SH-SY5Y (cell line): Measurements from ENCODE around the gene IGFBP2.

ENCODE experiments used
- GATA2 ChIP-seq: IDR thresholded peaks from 2 replicates; pipeline ENCODE4 v1.6.1; 2011; ENCODE audit warnings: mild to moderate bottlenecking, low read depth, low read length
- GATA3 ChIP-seq: IDR thresholded peaks from 2 replicates; pipeline ENCODE4 v1.6.1; 2011; ENCODE audit warnings: low read depth, mild to moderate bottlenecking, low read length, moderate library complexity

The IGFBP2 gene

GRCh38 chr2:216690456-216690852 is 57.2 kb downstream of the IGFBP2 start:
- TF ChIP-seq GATA2 (no peak), GATA3 (no peak)

DNA sequence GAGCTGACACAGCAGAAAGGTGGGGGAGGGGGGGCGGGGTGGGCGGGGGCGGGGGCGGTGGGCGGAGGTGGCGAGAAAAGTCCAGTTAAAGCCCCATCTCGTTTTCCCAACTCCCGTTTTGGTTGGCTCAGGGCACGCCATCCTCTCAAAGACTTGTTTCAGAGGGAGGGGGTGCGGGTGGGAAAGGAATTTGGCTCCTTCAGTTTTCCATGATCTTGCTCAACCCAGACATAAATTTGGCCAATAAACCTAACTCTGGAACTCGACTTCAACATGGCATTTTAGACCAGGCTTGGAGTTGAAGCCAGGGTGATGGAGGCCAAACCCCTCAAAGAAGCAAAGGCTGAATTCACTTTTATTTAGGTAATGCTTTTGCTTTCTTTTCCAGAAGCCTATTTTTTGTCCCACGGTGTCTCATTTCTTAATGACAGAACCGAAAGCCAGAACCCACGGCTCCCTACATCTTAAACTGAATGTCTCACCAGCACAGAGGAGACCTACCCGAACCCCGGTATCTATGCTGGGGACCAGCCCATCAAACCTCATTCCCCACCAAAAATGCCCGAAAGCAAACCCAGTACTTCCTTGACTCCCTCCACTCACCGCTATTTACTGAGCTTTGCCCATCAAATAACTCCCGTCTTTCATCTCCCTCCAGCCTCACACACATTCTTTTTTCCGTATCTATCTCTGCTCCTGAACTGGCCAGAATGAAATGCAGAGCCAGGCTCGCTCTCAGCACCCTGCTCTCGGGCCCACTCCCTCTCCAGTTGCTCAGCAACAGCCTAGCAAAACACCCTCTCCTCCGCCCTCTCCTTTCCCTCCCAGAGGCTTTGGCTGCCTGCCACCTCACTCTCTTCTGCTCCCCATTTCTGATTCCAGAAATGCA is 57.9 kb downstream of the IGFBP2 start:
- no peak for TF ChIP-seq GATA2
- TF ChIP-seq GATA3: no peak

DNA sequence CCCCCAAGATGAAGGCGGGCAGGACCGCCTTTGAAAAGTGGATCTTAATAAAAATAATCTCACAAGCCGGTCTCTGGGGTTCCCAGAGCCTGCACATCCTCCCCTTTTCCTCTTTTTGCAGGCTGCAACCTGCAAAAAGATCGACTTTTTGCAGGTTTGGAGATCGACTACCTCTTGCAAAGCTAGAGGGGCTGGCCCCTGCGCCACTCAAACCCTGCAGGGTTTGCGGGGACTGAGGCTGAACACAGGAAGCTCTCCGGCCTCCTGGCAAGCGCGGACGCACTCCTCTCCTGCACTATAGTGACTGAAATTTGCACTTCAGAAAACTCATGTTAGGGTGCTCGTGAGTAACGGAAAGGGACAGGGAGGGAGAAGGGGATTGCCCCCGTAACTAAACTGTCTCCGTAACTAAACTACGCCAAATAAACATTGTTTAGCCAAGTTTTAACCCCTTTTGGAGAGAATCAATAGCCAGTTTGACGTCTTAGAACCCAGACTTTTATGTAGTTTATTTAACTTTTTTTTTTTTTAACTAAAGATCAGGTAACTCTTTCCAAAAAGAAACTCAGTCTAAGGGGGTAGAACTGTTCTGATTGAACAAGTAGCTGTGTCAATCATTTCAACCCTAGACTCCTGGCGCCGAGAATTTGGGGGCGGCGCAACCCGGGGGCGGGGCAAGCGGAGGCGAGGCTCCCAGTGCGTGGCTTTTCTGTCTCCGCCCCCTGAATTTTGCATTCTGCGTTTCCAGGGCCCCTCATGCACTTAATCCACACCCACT is 59.6 kb downstream of the IGFBP2 start:
- TF ChIP-seq GATA3 (no peak), GATA2 (no peak)

GRCh38 chr2:216693414-216694080 is 60.3 kb downstream of the IGFBP2 start:
- no peak for TF ChIP-seq GATA2
- no peak for TF ChIP-seq GATA3

DNA sequence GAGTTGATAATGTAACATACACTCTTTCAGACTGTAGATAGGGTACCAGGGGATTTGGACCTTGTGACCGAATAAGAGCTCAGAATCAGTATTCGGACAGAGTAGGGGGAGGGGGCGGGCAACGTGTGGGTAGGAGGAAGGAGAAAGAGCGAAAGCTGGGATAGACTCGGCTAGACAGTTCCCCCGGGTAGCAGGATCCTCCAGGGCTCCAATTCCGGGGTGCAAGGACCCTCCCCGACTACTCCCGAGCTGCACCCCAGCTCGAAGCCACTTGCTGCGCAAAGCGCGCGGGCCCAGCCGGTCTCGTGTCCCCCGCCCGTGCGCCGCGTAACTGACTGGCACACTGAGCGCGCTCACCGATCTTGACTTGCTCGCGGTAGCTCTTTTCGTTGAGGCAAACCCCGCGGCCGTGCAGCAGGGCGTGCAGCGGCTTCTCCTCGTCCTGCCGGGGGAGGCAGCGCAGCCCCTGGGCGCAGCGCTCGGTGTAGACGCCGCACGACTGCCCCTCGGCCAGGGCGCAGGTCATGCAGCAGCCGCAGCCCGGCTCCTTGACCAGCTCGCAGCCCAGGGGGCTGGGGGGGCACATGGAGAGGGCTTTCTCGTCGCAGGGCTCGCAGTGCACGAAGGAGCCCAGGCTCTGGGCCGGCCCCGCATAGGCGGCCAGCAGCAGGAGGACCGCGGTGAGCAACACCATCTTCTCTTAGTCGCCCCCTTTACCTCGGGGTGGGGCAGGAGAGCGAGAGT is 61.0 kb downstream of the IGFBP2 start:
- TF ChIP-seq GATA2 (no peak), GATA3 (no peak)

- no peak for TF ChIP-seq GATA3
- TF ChIP-seq GATA2: no peak
Measured at GRCh38 chr2:216694826-216695217, 61.6 kb downstream of the IGFBP2 start.

- TF ChIP-seq GATA2 (no peak), GATA3 (no peak)
Measured at GRCh38 chr2:216695401-216695821, 62.2 kb downstream of the IGFBP2 start, which contains the start of gene IGFBP5. TSS of gene IGFBP5 (minus strand) at chr2:216695549. CDS start at chr2:216694775, 774 bp downstream.

- TF ChIP-seq GATA2: no peak
- TF ChIP-seq GATA3: no peak
Measured at GRCh38 chr2:216696321-216696720, 63.1 kb downstream of the IGFBP2 start.

DNA sequence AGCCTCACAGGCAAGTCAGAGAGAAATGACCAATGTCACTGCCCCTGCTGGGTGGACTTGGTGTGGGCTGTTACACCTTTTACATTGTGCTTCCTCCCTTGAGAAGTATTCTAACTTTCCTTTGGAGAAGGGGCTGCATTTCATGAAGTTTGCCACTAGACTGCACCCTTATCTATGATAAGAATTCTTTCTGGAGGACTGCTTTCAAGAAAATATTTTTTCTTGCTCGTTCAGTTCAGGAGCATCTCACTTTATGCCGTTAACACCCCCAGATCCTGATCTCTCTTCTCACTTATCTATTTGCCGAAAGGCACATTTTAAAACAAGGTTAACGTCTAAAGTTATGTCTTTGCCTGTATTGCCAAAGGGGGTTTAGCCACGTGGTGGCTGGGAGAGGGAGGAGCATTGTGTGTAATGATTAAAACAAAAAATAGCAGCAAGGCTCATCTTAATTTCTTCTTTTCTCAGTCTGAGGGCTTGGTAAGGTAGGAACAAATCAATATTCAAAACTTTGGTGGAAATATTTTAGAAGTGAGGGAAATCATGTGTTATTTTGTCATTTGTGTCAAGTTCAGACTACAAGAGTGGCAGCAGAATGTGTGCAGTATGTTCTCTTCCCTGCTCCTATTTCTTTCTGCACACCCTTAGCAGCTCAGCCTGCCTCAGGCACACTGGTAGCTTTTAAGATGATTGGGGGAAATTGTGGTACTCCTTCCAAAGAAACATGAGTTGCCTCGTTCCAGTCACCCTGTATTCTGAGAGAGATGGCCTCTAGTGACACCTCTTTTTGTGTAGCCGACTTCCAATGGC is 63.7 kb downstream of the IGFBP2 start:
- TF ChIP-seq GATA3 (no peak), GATA2 (no peak)

DNA sequence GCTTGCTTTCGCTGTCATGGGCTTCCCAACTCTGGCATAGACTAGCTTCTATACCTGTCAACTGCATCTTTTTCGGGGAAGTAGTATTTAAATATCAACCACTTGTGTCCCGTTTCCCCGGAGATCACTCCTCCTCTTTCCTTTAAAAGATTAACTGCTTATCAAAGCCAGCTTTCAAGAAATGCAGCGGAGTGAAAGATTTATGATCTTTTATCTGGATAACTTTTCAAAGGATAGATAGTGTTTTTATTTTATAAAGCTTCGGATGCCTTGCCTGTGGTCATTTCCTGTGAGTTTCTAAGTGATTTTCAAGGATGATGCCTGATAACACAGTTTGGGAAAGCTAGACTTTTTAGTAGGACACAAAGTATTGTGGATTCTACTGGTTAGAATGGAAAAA is 65.1 kb downstream of the IGFBP2 start:
- no peak for TF ChIP-seq GATA3
- TF ChIP-seq GATA2: no peak

DNA sequence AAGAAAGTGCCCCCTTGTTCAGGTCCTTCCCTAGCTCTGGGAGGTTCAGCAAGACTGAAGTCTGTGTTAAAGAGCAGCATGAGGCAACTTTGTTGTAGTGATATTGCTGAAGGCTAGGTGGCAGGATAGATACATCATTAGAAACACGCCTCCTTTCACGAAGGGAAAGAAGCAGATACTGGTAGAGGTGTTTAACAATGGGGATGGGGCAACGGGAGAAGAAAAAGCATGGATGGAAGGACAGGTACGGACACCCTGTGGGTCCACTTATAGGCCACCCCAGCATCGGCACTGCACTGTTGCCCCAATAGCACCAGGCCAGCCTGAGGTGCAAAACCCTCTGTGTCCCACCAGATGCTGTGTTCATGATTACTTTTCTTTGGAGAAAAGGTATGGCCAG is 65.7 kb downstream of the IGFBP2 start:
- peak; percentile 26; the same call in 1 of the 2 replicates for TF ChIP-seq GATA2
- no peak for TF ChIP-seq GATA3

- TF ChIP-seq GATA2: peak; percentile 79
- no peak for TF ChIP-seq GATA3
Measured at GRCh38 chr2:216700088-216700567, 66.9 kb downstream of the IGFBP2 start.
